Right ventricle myocardium superior (tissue), 1 donor: ENCODE measurements around the gene TMEM82. TPM values are rescaled to one million over a fixed set of nuclear protein-coding genes. Genes with fewer than 3 reads are reported as not detected.

Experiments
- ATAC-seq: fragments of 200-7000 bp; cut with Tn5 transposase; one replicate; pipeline ENCODE4 v1.9.1; 2020; ENCODE audit warnings: mild to moderate bottlenecking; ENCODE audit not compliant: poor library complexity
- DNase-seq: peaks from one replicate; pipeline ENCODE4 v3.0.0-alpha.2; 2020
- intact Hi-C: fragments of 100-400 bp; cut with DNase I; formaldehyde crosslinking; loops from one replicate; pipeline ENCODE4 v1.11.2; 2022
- total RNA-seq: library from RNA; stranded (reverse); fragmentation: NEBNext Ultra II Directional; extraction: Animal tissue kit (Norgen Biotek cat#: 25700); gene quantifications from one replicate; pipeline ENCODE4 v1.2.1, GENCODE V29; 2021
- donor health status: DM: no; HTN: yes; CAD: no; lungs with severe emphysema.

The TMEM82 gene
- total RNA-seq, 1 donor from 2014 or later, result not detected

DNA sequence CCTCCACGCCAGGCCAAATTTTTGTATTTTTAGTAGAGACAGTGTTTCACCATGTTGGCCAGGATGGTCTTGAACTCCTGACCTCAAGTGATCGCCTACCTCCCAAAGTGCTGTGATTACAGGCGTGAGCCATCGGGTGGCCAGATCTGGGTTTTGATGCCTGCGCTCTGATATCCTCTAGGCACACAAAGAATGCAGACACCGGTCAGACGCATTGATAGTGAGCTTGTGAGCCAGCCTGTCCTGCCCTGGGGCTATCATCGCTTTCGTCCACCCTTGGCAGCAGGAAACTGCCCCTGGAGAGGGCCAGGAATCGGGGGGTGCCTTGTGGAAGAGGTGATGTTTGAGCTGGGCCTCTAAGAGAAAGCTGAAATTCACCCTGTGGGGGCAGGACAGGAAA, 20.2 kb downstream of the TMEM82 start:
- ATAC-seq, result no peak
- no peak for DNase-seq
- intact Hi-C loops, result no loop called here

DNA sequence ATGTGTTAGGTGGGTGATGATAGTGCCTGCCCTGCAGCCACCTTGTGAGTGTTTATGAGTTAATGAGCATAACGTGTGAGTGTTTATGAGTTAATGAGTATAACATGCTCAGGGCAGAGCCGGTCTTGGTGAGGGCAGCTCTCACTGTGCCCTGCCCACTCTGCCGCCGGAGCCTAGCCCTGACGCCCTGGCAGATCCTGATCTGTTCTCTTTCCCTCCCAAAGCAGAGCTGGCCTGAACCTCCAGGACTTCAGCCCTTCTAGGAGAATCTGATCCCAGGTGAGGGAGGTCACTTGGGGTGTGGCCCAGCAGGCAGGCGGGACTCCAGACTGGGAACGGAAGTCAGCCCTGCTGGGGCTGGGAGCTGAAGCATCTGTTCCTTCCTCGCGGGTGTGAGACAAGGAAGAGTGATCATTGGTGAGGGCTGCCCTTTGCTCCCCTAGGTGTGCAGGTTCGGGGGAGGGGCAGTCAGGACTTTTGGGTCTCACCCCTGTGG, 22.0 kb downstream of the TMEM82 start:
- no peak for DNase-seq
- intact Hi-C loops, result no loop called here
- ATAC-seq, result peak; percentile 2

- DNase-seq (no peak), ATAC-seq (no peak)
- intact Hi-C loops, result no loop called here
Observed at GRCh38 chr1:15764890-15765289, 22.6 kb downstream of the TMEM82 start.

GRCh38 chr1:15765495-15766194, 23.3 kb downstream of the TMEM82 start:
- no peak for DNase-seq
- intact Hi-C loops, result no loop called here
- no peak for ATAC-seq

DNA sequence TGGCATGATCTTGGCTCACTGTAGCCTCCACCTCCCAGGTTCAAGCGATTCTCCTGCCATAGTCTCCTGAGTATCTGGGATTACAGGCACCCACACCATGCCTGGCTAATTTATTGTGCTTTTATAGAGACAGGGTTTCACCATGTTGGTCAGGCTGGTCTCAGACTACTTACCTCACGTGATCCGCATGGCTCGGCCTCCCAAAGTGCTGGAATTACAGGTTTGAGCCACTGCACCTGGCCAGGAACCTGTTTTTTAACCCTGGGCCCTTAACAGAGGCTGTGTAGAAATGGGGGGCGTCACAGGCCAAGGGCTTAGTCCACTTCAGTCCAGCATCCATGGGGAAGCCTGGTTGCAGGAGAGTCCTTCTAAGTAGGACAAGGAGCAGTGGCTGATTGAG, 25.6 kb downstream of the TMEM82 start:
- intact Hi-C loops, result no loop called here
- DNase-seq, result no peak
- no peak for ATAC-seq

- DNase-seq (no peak), ATAC-seq (no peak)
Observed at GRCh38 chr1:15768388-15768787, 26.1 kb downstream of the TMEM82 start.

GRCh38 chr1:15770313-15770962, 28.1 kb downstream of the TMEM82 start:
- no peak for ATAC-seq

More at GRCh38 chr1:15768388-15768787, 26.1 kb downstream of the TMEM82 start:
- intact Hi-C loops, result no loop called here

GRCh38 chr1:15771836-15772515, 29.7 kb downstream of the TMEM82 start:
- no peak for ATAC-seq
- no peak for DNase-seq
- intact Hi-C loops, result no loop called here

More at GRCh38 chr1:15770313-15770962, 28.1 kb downstream of the TMEM82 start:
- no peak for DNase-seq
- intact Hi-C loops, result no loop called here

- intact Hi-C loops, result no loop called here
- no peak for ATAC-seq
- DNase-seq, result no peak
Observed at GRCh38 chr1:15775706-15776105, 33.4 kb downstream of the TMEM82 start.

DNA sequence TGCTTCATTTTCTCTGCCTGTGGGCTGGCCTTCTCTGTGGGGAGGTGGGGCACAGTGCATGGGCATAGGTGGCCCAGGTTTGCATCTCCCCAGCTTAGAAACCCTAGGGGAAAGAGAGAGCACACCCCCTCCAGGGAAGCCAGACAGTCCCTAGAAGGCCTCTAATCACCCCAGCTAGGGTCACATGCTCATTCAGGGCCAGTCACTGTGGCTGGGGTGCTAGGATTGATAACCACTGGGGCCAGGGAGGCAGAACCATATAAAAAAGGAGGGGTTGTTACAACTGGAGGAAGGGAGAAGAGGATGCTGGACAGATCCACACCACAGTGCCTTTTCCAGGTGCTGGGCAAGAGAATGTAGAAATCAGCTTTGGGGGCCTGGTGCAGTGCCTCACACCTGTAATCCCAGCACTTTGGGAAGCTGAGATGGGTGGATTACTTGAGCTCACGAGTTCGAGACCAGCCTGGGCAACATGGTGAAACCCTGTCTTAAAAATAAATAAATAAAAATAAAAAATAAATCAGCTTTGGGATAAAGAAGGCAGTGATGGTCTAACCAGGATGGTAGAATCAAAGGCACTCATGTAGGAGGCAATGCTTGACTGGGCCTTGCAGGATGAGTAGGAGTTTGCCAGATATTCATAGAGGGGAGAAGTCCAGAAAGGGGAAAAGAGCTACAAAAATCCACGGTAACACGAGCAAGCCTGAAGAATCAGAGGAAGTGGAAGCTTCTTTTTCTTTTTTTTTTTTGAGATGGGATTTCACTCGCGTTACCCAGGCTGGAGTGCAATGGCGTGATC, 35.8 kb downstream of the TMEM82 start:
- DNase-seq (no peak), ATAC-seq (no peak)
- intact Hi-C loops, result no loop called here

- no peak for DNase-seq
- ATAC-seq, result peak; percentile 22
- intact Hi-C loops, result no loop called here
Observed at GRCh38 chr1:15785683-15786082, 43.4 kb downstream of the TMEM82 start.

GRCh38 chr1:15786581-15786980, 44.3 kb downstream of the TMEM82 start:
- peak; percentile 65 for ATAC-seq
- intact Hi-C loops, result no loop called here
- DNase-seq, result peak; percentile 69

- intact Hi-C loops, result no loop called here
- ATAC-seq, result no peak
- DNase-seq, result no peak
Observed at GRCh38 chr1:15788624-15789301, 46.5 kb downstream of the TMEM82 start.

GRCh38 chr1:15796086-15796462, 53.8 kb downstream of the TMEM82 start:
- no peak for ATAC-seq
- intact Hi-C loops, result loop anchor here (10.0 kb wide), 1 partner anchor 259 kb away; no protein-coding TSS in a partner anchor
- no peak for DNase-seq

Other genes starting within 250 kb of the TMEM82 start
- gene CASP9, start 218.3 kb upstream of the TMEM82 start, total RNA-seq, result 13.6 TPM
- gene DNAJC16, start 215.7 kb upstream of the TMEM82 start, total RNA-seq, result 16.6 TPM
- 0.11 TPM for gene AGMAT, start 157.4 kb upstream of the TMEM82 start, total RNA-seq
- gene DDI2, start 125.0 kb upstream of the TMEM82 start, total RNA-seq, result 19.4 TPM
- 81.7 TPM for gene PLEKHM2, start 58.2 kb upstream of the TMEM82 start, total RNA-seq
- 54.3 TPM for gene SLC25A34, start 6.2 kb upstream of the TMEM82 start, total RNA-seq
- gene FBLIM1, start 16.3 kb downstream of the TMEM82 start, total RNA-seq, result 99.1 TPM
- 6.1 TPM for gene UQCRHL, start 65.2 kb downstream of the TMEM82 start, total RNA-seq
- gene SPEN, start 105.2 kb downstream of the TMEM82 start, total RNA-seq, result 20.3 TPM
- gene ZBTB17, start 233.6 kb downstream of the TMEM82 start, total RNA-seq, result 21.2 TPM